ENCODE results near the gene TTLL1. TPM values are rescaled to one million over a fixed set of nuclear protein-coding genes. Genes with fewer than 3 reads are reported as not detected.

Gene TTLL1
- total and polyA plus RNA-seq, 7 donors, result 2.4 to 6.4 (median 4.3) TPM

DNA sequence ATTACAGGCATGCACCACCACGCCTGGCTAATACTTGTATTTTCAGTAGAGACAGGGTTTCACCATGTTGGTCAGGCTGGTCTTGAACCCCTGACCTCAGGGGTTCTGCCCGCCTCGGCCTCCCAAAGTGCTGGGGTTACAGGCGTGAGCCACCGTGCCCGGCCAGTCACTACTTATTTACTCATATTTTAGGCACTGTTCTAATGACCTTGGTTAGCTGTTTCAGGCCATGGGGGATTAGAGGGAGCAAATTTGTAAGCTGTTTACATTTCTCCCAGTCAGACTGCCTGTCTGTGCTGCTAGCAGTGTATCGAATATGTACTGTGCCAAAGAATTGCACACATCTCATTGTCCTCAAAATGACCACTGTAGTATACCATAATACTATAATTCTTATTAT lies 41.6 kb downstream of the TTLL1 start:
- no peaks in the 10 kb centered on the region for H3K9me3 ChIP-seq
- no peak overlapping the region for H3K27ac ChIP-seq
- no peak overlapping the region for H3K4me3 ChIP-seq
- H3K27me3 ChIP-seq, result no peaks in the 10 kb centered on the region
- intact Hi-C loops (cut with DNase I), result no loop called here
- no peak for TF ChIP-seq EP300 (IDR thresholded peaks at IDR 0.05)
- no peak for TF ChIP-seq CTCF (IDR thresholded peaks at IDR 0.05)
- TF ChIP-seq POLR2AphosphoS5 (IDR thresholded peaks at IDR 0.05), result no peak
- no peak for TF ChIP-seq POLR2A (IDR thresholded peaks at IDR 0.05)
- 83 to 86% methylated on average over 7 of the region's 7 CpGs for WGBS, 2 donors
- H3K36me3 ChIP-seq, result peaks cover 0 to 18% (median 0%) of the 10 kb centered on the region in 4 donors
- H3K4me1 ChIP-seq, result no peaks in the 10 kb centered on the region
- no peak for DNase-seq

DNA sequence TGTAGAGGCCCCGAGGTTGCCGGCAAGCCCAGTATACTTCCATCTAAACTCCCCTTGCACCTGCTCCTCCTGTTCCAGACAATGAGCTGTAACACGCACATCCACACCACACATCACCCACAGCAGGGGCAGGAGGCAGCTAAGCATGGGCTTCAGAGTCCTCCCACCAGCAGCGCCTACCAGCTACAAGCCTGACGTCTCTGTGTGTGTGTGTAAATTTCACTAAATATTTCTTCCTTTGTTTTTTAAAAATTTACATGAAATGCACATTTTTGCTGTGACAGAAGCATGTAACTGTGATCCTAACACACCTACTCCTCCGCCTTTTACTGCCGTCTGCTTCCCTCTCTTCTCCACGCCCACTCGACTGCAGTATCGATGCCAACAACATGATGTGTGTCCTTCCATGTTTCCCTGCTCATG lies 44.9 kb downstream of the TTLL1 start:
- no peaks in the 10 kb centered on the region for H3K27me3 ChIP-seq
- 78 to 87% methylated on average over 10 of the region's 10 CpGs for WGBS, 2 donors
- intact Hi-C loops (cut with DNase I), result no loop called here

DNA sequence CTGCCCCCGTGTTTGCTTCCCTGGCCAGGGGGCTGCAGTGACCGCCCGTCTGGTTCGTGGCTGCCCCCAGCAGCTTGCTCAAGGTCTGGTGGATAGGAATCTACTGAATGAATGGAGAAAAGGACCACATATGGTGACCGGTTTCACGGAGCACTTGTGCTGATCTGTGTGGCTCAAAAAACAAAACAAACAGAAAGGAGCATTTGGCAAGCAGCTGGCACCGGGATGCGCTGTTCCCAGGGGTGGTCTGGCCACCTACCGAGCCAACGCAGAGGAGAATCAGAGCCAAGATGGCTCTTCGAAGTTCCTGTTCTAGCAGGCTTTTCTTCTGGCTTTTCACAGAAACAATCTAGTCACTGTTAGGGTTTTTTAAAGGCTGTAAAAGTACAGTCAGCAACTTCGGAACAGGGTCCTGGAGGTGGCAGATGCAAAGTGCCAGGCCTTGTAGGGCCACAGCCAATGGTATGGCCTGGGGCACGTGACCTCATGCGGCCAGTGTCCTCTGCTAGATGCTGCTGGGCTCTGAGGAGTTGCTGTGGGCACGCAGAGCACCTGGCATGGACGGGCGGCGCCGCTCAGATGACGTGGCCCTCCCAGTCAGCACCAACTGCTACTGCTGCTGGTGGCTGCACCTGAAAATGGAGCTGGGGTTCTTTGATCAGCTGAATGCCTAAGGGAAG lies 47.0 kb downstream of the TTLL1 start:
- Histone ChIP-seq H3K9me3 (no peaks in the 10 kb centered on the region), H3K36me3 (peaks cover 0 to 10% (median 0%) of the 10 kb centered on the region in 4 donors), H3K27me3 (no peaks in the 10 kb centered on the region), H3K4me1 (no peaks in the 10 kb centered on the region), H3K4me3 (no peak overlapping the region), H3K27ac (no peak overlapping the region)
- TF ChIP-seq POLR2AphosphoS5 (IDR thresholded peaks at IDR 0.05) (no peak), CTCF (IDR thresholded peaks at IDR 0.05) (no peak)
- intact Hi-C loops (cut with DNase I), result no loop called here
- DNase-seq, result no peak
- 82 to 83% methylated on average over 20 of the region's 20 CpGs for WGBS, 2 donors

More for the DNA sequence above, 44.9 kb downstream of the TTLL1 start:
- Histone ChIP-seq H3K4me1 (no peaks in the 10 kb centered on the region), H3K27ac (no peak overlapping the region), H3K36me3 (peaks cover 0 to 10% (median 0%) of the 10 kb centered on the region in 4 donors), H3K4me3 (no peak overlapping the region), H3K9me3 (no peaks in the 10 kb centered on the region)
- no peak for DNase-seq
- TF ChIP-seq CTCF (IDR thresholded peaks at IDR 0.05) (no peak), EP300 (IDR thresholded peaks at IDR 0.05) (no peak), POLR2A (IDR thresholded peaks at IDR 0.05) (no peak), POLR2AphosphoS5 (IDR thresholded peaks at IDR 0.05) (no peak)

GRCh38 chr22:43039800-43040199 lies 49.4 kb downstream of the TTLL1 start:
- no peaks in the 10 kb centered on the region for H3K27me3 ChIP-seq
- H3K4me3 ChIP-seq, result no peak overlapping the region
- WGBS, 2 donors, result 85 to 87% methylated on average over 13 of the region's 13 CpGs
- TF ChIP-seq POLR2AphosphoS5 (IDR thresholded peaks at IDR 0.05) (no peak), EP300 (IDR thresholded peaks at IDR 0.05) (no peak), POLR2A (IDR thresholded peaks at IDR 0.05) (no peak), CTCF (IDR thresholded peaks at IDR 0.05) (no peak)
- intact Hi-C loops (cut with DNase I), result no loop called here
- no peak overlapping the region for H3K27ac ChIP-seq
- peaks cover 0 to 5% (median 0%) of the 10 kb centered on the region in 4 donors for H3K4me1 ChIP-seq
- H3K9me3 ChIP-seq, result no peaks in the 10 kb centered on the region
- no peaks in the 10 kb centered on the region for H3K36me3 ChIP-seq
- no peak for DNase-seq

- Histone ChIP-seq H3K27ac (no peak overlapping the region), H3K27me3 (no peaks in the 10 kb centered on the region), H3K36me3 (no peaks in the 10 kb centered on the region), H3K4me3 (no peak overlapping the region), H3K4me1 (peaks cover 0 to 12% (median 3%) of the 10 kb centered on the region in 4 donors), H3K9me3 (no peaks in the 10 kb centered on the region)
- intact Hi-C loops (cut with DNase I), result no loop called here
- 91 to 93% methylated on average over 15 of the region's 15 CpGs for WGBS, 2 donors
- TF ChIP-seq POLR2A (IDR thresholded peaks at IDR 0.05), result no peak
- no peak for TF ChIP-seq CTCF (IDR thresholded peaks at IDR 0.05)
- no peak for TF ChIP-seq POLR2AphosphoS5 (IDR thresholded peaks at IDR 0.05)
- TF ChIP-seq EP300 (IDR thresholded peaks at IDR 0.05), result no peak
- no peak for DNase-seq
Observed at GRCh38 chr22:43038325-43038724, 50.9 kb downstream of the TTLL1 start.

Measured in sigmoid colon (tissue), 7 donors.